ENCODE results near the gene TECPR1. TPM values are rescaled to one million over a fixed set of nuclear protein-coding genes. Genes with fewer than 3 reads are reported as not detected.

Gene TECPR1
- total RNA-seq, 2 donors from 2014 or later: 19.7 to 28.3 TPM

DNA sequence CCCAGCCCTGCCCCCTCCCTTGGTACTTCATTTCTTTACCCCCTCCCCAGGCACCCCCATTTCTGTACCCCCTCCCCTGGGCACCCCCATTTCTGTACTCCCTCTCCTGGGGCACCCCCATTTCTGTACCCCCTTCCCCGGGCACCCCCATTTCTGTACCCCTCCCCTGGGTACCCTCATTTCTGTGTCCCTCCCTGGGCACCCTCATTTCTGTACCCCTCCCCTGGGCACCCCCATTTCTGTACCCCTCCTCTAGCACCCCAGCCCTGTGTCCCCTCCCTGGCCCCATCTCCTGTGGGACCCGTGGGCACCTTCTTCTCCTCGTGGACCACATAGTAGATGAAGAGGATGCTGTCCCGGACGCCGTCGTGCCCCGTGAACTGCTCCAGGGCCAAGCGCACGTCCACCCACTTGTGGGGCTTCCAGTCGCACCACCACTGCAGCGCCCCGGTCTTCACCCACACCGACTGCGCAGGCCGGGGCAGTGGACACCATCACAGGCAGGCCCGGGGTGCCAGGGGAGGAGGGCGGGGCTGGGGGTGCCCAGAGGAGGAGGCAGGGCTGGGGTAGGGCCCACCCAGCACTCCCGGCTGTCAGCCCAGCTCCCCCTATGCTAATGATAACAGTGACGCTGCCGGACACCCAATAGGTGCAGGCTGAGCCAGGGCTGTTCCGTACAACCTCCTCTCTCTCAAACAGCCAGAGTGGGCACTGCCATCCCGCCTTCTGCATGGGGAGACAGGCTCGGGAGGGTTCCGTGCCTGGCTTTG lies 20.4 kb downstream of the TECPR1 start:
- H3K27me3 ChIP-seq: no peaks in the 10 kb centered on the region
- 88 to 94% methylated on average over 9 to 11 of the region's 25 CpGs for WGBS, 2 donors
- H3K36me3 ChIP-seq (replicated peaks in 1 of 2; ENCODE audit: insufficient read depth in 1 of 2, low read depth in 2 of 2): no peaks in the 10 kb centered on the region
- no peak overlapping the region for H3K27ac ChIP-seq
- no peak overlapping the region for H3K4me3 ChIP-seq
- no peak for ATAC-seq
- H3K4me1 ChIP-seq: peaks cover 28% of the 10 kb centered on the region
- no peaks in the 10 kb centered on the region for H3K9me3 ChIP-seq
- no peak for DNase-seq
- no peak for TF ChIP-seq POLR2A (IDR thresholded peaks at IDR 0.05)
- TF ChIP-seq, protein P1, sequence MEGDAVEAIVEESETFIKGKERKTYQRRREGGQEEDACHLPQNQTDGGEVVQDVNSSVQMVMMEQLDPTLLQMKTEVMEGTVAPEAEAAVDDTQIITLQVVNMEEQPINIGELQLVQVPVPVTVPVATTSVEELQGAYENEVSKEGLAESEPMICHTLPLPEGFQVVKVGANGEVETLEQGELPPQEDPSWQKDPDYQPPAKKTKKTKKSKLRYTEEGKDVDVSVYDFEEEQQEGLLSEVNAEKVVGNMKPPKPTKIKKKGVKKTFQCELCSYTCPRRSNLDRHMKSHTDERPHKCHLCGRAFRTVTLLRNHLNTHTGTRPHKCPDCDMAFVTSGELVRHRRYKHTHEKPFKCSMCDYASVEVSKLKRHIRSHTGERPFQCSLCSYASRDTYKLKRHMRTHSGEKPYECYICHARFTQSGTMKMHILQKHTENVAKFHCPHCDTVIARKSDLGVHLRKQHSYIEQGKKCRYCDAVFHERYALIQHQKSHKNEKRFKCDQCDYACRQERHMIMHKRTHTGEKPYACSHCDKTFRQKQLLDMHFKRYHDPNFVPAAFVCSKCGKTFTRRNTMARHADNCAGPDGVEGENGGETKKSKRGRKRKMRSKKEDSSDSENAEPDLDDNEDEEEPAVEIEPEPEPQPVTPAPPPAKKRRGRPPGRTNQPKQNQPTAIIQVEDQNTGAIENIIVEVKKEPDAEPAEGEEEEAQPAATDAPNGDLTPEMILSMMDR (IDR thresholded peaks at IDR 0.05): no peak
- intact Hi-C loops (cut with DNase I): no loop called here

DNA sequence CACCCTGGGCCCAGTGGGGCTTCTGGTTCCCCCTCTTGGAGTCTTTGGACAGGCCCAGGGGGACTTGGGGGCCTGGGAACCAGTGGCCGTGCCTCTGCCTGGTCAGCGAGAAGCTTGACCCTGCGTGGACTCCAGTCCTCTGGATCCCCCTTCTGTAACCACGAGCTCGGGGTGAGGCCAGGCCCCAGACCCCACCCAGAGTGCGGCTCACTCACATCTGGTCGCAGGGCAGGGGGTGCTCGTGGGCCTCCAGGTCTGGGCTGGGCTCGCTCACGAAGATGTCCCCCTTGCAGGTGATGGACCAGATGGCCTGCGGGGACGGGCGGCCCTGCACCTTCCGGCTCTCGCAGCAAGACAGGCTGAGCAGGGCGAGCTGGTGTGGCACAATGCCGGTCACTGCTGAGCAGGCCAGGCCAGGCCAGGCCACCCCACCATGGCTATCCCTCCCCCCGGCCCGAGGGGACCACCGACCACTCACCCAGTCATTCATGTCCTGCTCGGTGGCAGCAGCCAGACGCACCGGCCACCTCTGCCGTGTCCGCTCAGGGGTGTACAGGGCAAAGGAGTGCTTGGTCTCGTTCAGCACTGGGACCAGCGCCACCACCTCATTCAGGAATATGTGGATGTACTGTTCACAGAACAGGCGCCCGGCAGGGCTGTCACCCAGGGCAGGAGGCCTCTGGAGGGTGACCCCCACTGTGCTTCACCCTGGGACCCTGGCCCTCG lies 21.1 kb downstream of the TECPR1 start:
- Histone ChIP-seq H3K9me3 (no peaks in the 10 kb centered on the region), H3K36me3 (replicated peaks in 1 of 2; ENCODE audit: insufficient read depth in 1 of 2, low read depth in 2 of 2) (no peaks in the 10 kb centered on the region), H3K4me3 (no peak overlapping the region), H3K27me3 (no peaks in the 10 kb centered on the region), H3K4me1 (peaks cover 28% of the 10 kb centered on the region), H3K27ac (no peak overlapping the region)
- TF ChIP-seq, protein P1 (IDR thresholded peaks at IDR 0.05): no peak
- TF ChIP-seq POLR2A (IDR thresholded peaks at IDR 0.05): no peak
- intact Hi-C loops (cut with DNase I): no loop called here
- ATAC-seq: no peak
- WGBS, 2 donors: 91 to 94% methylated on average over 10 to 28 of the region's 30 CpGs
- DNase-seq: peak in 1 of 4 donors; percentile 15

DNA sequence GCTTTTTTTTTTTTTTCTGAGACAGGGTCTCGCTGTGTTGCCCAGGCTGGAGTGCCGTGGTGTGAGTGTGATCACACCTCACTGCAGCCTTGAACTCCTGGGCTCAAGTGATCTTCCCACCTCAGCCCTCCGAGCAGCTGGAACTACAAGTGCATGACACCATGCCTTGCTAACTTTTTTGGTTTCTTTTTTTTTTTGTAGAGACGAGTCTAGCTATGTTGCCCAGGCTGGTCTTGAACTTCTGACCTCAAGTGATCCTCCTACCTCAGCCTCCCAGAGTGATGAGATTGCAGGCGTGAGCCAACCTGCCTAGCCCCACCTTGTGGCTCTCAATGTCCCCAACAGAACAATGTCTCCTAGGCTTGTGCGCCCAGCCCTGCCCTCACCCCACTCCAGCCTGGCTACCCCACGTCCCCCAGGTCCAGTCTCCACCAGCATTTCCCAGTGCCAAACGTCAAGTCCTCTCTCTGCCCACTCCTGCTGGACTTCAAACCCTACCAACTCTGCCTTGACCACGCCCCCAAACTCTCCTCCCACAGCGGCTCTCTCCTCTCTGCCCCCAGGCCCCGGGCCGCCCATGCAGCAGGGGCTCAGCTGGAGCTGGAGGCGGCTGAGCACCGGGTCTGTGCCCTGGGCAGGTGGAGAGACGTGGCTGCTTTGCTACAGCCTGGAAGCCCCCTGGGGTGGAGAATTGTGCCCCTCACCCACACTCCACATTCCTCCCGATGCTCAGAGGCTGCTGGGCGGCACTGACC lies 21.9 kb downstream of the TECPR1 start:
- no peak for ATAC-seq

DNA sequence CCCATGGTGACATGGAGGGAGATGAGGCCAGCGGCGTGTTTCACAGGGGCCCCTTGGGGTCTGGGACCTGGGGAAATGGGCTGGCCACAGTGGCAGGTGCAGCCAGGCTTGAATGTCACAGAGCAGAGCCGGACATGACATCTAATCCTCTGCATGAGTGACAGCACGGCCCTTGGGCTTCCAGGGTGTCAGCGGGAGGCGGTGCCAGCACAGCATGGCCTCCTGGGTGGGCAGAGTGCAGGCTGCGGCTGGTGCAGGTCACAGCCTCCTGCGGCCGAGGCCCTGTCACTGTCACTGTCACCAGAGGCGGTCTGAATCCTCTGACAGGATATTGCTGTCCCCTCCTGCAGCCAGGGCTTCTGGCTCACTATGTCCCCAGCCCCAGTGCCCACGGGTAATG lies 22.6 kb downstream of the TECPR1 start:
- H3K36me3 ChIP-seq (replicated peaks in 1 of 2; ENCODE audit: insufficient read depth in 1 of 2, low read depth in 2 of 2): no peaks in the 10 kb centered on the region
- DNase-seq (peak in 1 of 4 donors; percentile 23), ATAC-seq (no peak)
- peaks cover 28% of the 10 kb centered on the region for H3K4me1 ChIP-seq
- H3K9me3 ChIP-seq: no peaks in the 10 kb centered on the region
- no peak for TF ChIP-seq POLR2A (IDR thresholded peaks at IDR 0.05)
- TF ChIP-seq, protein P1 (IDR thresholded peaks at IDR 0.05): no peak
- H3K27ac ChIP-seq: peak overlapping the region; percentile 72 to 87 (median 82)
- 49 to 86% methylated on average over 1 to 11 of the region's 11 CpGs for WGBS, 2 donors
- no peaks in the 10 kb centered on the region for H3K27me3 ChIP-seq
- H3K4me3 ChIP-seq: no peak overlapping the region
- intact Hi-C loops (cut with DNase I): no loop called here

More for the DNA sequence above, 21.9 kb downstream of the TECPR1 start:
- Histone ChIP-seq H3K27ac (peak overlapping the region in 3 of 4 donors; percentile 82 to 87 (median 82)), H3K4me3 (no peak overlapping the region), H3K36me3 (replicated peaks in 1 of 2; ENCODE audit: insufficient read depth in 1 of 2, low read depth in 2 of 2) (no peaks in the 10 kb centered on the region), H3K4me1 (peaks cover 28% of the 10 kb centered on the region), H3K9me3 (no peaks in the 10 kb centered on the region), H3K27me3 (no peaks in the 10 kb centered on the region)
- no peak for TF ChIP-seq POLR2A (IDR thresholded peaks at IDR 0.05)
- TF ChIP-seq, protein P1 (IDR thresholded peaks at IDR 0.05): no peak
- intact Hi-C loops (cut with DNase I): no loop called here
- DNase-seq: peak in 1 of 4 donors; percentile 11
- 92 to 94% methylated on average over 12 to 16 of the region's 17 CpGs for WGBS, 2 donors
